ENCODE data around the gene FGF22.
"Not testable (repeated sequence)": the region's sequence is repeated elsewhere in the genome, so short reads cannot be mapped to it uniquely, and the experiment has no call there.

The FGF22 gene

GRCh38 chr19:662207-662961 lies 22.7 kb downstream of the FGF22 start:
- peak overlapping the region; percentile 96 for H3K4me3 Mint-ChIP-seq
- H3K9me3 Mint-ChIP-seq, result no peaks in the 10 kb centered on the region
- peaks cover 16% of the 10 kb centered on the region for H3K36me3 Mint-ChIP-seq
- CTCF ChIA-PET, result interaction anchor here (1.7 to 2.2 kb wide), 2 partner anchors 18 to 72 kb away, joined by 6 to 9 read pairs; no protein-coding TSS in a partner anchor
- H3K27me3 Mint-ChIP-seq, result peaks cover 12% of the 10 kb centered on the region
- DNase-seq, result peak; percentile 88
- peak overlapping the region; percentile 98 for H3K27ac Mint-ChIP-seq
- peaks cover 42% of the 10 kb centered on the region for H3K4me1 Mint-ChIP-seq

GRCh38 chr19:662962-663681 lies 23.4 kb downstream of the FGF22 start, which contains the start of gene RNF126:
Gene RNF126 (minus strand): TSS chr19:663214. CDS start chr19:663121, 93 bp downstream.
- Mint-ChIP-seq H3K27ac (peak within 1 kb of the TSS; percentile 98), H3K36me3 (peaks cover 16% of the 10 kb centered on the region), H3K4me1 (peaks cover 42% of the 10 kb centered on the region), H3K4me3 (peak within 1 kb of the TSS; percentile 96), H3K9me3 (no peaks in the 10 kb centered on the region), H3K27me3 (peaks cover 19% of the 10 kb centered on the region)
- peak; percentile 94 for DNase-seq
- CTCF ChIA-PET, result interaction anchor here (1.2 to 2.2 kb wide), 4 partner anchors 17 to 74 kb away, joined by 3 to 9 read pairs (median 5); no protein-coding TSS in a partner anchor

- peaks cover 23% of the 10 kb centered on the region for H3K27me3 Mint-ChIP-seq
- H3K36me3 Mint-ChIP-seq, result peaks cover 15% of the 10 kb centered on the region
- H3K9me3 Mint-ChIP-seq, result no peaks in the 10 kb centered on the region
- peak overlapping the region; percentile 69 for H3K4me3 Mint-ChIP-seq
- peaks cover 38% of the 10 kb centered on the region for H3K4me1 Mint-ChIP-seq
- peak overlapping the region; percentile 83 for H3K27ac Mint-ChIP-seq
- CTCF ChIA-PET, result interaction anchor here (1.2 to 2.2 kb wide), 4 partner anchors 16 to 74 kb away, joined by 3 to 9 read pairs (median 5); no protein-coding TSS in a partner anchor
- DNase-seq, result no peak
Measured at GRCh38 chr19:663682-664117, 24.0 kb downstream of the FGF22 start.

- H3K9me3 Mint-ChIP-seq, result no peaks in the 10 kb centered on the region
- peaks cover 29% of the 10 kb centered on the region for H3K4me1 Mint-ChIP-seq
- CTCF ChIA-PET, result interaction anchor here (2.1 kb wide), 1 partner anchor 73 kb away, joined by 6 read pairs; no protein-coding TSS in a partner anchor
- H3K4me3 Mint-ChIP-seq, result peak overlapping the region; percentile 41
- H3K27me3 Mint-ChIP-seq, result peaks cover 36% of the 10 kb centered on the region
- peak overlapping the region; percentile 67 for H3K27ac Mint-ChIP-seq
- peaks cover 12% of the 10 kb centered on the region for H3K36me3 Mint-ChIP-seq
- peak; percentile 88 for DNase-seq
Measured at GRCh38 chr19:664913-665443, 25.3 kb downstream of the FGF22 start.

GRCh38 chr19:666985-667573 lies 27.4 kb downstream of the FGF22 start:
- not testable (repeated sequence) for DNase-seq, H3K36me3 Mint-ChIP-seq, H3K9me3 Mint-ChIP-seq, H3K27ac Mint-ChIP-seq, H3K4me3 Mint-ChIP-seq
- peaks cover 20% of the 10 kb centered on the region for H3K4me1 Mint-ChIP-seq
- CTCF ChIA-PET, result interaction anchor here (2.1 kb wide), 1 partner anchor 71 kb away, joined by 6 read pairs; no protein-coding TSS in a partner anchor
- H3K27me3 Mint-ChIP-seq, result peaks cover 52% of the 10 kb centered on the region

GRCh38 chr19:668675-669434 lies 29.2 kb downstream of the FGF22 start:
- H3K36me3 Mint-ChIP-seq, H3K9me3 Mint-ChIP-seq, H3K27ac Mint-ChIP-seq, CTCF ChIA-PET, H3K4me3 Mint-ChIP-seq, DNase-seq: not testable (repeated sequence)
- Mint-ChIP-seq H3K4me1 (peaks cover 15% of the 10 kb centered on the region), H3K27me3 (peaks cover 69% of the 10 kb centered on the region)

GRCh38 chr19:670609-671075 lies 31.0 kb downstream of the FGF22 start:
- H3K4me3 Mint-ChIP-seq, result no peak overlapping the region
- no peaks in the 10 kb centered on the region for H3K36me3 Mint-ChIP-seq
- H3K4me1 Mint-ChIP-seq, result peaks cover 6% of the 10 kb centered on the region
- peaks cover 83% of the 10 kb centered on the region for H3K27me3 Mint-ChIP-seq
- no peaks in the 10 kb centered on the region for H3K9me3 Mint-ChIP-seq
- CTCF ChIA-PET, result interaction anchor here (1.0 kb wide), 1 partner anchor 63 kb away, joined by 3 read pairs; no protein-coding TSS in a partner anchor
- H3K27ac Mint-ChIP-seq, result no peak overlapping the region
- DNase-seq, result peak; percentile 37

- H3K4me1 Mint-ChIP-seq, result peaks cover 12% of the 10 kb centered on the region
- peaks cover 94% of the 10 kb centered on the region for H3K27me3 Mint-ChIP-seq
- CTCF ChIA-PET, result no interaction called here
- H3K9me3 Mint-ChIP-seq, result no peaks in the 10 kb centered on the region
- H3K4me3 Mint-ChIP-seq, result no peak overlapping the region
- no peak for DNase-seq
- H3K36me3 Mint-ChIP-seq, result no peaks in the 10 kb centered on the region
- H3K27ac Mint-ChIP-seq, result no peak overlapping the region
Measured at GRCh38 chr19:674282-675151, 34.8 kb downstream of the FGF22 start.

GRCh38 chr19:676007-676338 lies 36.3 kb downstream of the FGF22 start:
- Mint-ChIP-seq H3K36me3 (no peaks in the 10 kb centered on the region), H3K4me3 (no peak overlapping the region), H3K4me1 (peaks cover 12% of the 10 kb centered on the region), H3K27me3 (peaks cover 79% of the 10 kb centered on the region), H3K9me3 (no peaks in the 10 kb centered on the region), H3K27ac (no peak overlapping the region)
- CTCF ChIA-PET, result no interaction called here
- no peak for DNase-seq

- Mint-ChIP-seq H3K4me1 (peaks cover 12% of the 10 kb centered on the region), H3K4me3 (no peak within 1 kb of the TSS), H3K27me3 (peaks cover 74% of the 10 kb centered on the region), H3K27ac (no peak within 1 kb of the TSS), H3K9me3 (no peaks in the 10 kb centered on the region), H3K36me3 (no peaks in the 10 kb centered on the region)
- DNase-seq, result no peak
- CTCF ChIA-PET, result no interaction called here
Measured at GRCh38 chr19:676339-677105, 36.8 kb downstream of the FGF22 start, which contains the start of gene FSTL3. Gene FSTL3 (plus strand): TSS chr19:676392. CDS start chr19:676424, 32 bp downstream.

GRCh38 chr19:677201-677600 lies 37.5 kb downstream of the FGF22 start:
- H3K4me3 Mint-ChIP-seq, result no peak overlapping the region
- no peaks in the 10 kb centered on the region for H3K36me3 Mint-ChIP-seq
- peaks cover 72% of the 10 kb centered on the region for H3K27me3 Mint-ChIP-seq
- no peak overlapping the region for H3K27ac Mint-ChIP-seq
- CTCF ChIA-PET, result no interaction called here
- DNase-seq, result no peak
- no peaks in the 10 kb centered on the region for H3K9me3 Mint-ChIP-seq
- H3K4me1 Mint-ChIP-seq, result peaks cover 12% of the 10 kb centered on the region
